HT-29 (cell line): ENCODE data around the gene DHX9. TPM values are rescaled to one million over a fixed set of nuclear protein-coding genes. Genes with fewer than 3 reads are reported as not detected.

Experiments
- DNase-seq: peaks from one replicate; pipeline ENCODE4 v3.0.0-alpha.2; 2015; ENCODE audit warnings: low spot score
- total RNA-seq: library from RNA; depleted of rRNA; stranded (reverse); fragments of >200 nt; shearing (Covaris generic); gene quantifications from 2 replicates; pipeline ENCODE4 v1.2.3, GENCODE V29; 2014

Gene DHX9
- total RNA-seq, 1 experiment from 2014 or later = 115 TPM

DNA sequence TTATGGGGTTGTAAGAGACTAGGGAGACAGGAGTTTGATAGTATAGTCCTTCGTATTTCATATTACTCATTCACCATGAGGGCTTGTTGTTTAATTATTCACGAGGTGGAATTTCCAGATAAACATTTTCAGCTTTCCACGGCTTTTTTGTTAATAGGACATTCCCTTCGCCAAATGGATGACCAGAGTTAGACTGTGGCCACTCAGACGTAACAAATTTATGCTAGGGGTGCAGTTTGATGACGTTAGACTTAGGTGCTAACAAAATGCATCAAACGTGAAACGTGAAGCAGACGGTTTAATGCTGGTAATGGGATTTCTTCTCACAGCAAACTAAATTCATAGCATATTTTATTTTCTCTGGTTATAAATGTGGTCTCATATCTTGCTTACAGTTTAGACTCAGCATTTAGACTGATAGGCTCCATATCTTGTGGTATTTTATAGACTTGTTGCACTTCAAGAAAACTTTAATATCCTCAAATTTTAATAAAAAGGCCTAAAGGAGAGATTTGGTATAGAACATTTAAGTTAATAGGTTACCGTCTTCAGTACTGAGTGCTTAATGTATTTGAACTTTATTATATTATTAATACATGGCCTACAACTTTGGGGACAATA, 2.3 kb downstream of the DHX9 start:
- peak; percentile 44 for DNase-seq

DNA sequence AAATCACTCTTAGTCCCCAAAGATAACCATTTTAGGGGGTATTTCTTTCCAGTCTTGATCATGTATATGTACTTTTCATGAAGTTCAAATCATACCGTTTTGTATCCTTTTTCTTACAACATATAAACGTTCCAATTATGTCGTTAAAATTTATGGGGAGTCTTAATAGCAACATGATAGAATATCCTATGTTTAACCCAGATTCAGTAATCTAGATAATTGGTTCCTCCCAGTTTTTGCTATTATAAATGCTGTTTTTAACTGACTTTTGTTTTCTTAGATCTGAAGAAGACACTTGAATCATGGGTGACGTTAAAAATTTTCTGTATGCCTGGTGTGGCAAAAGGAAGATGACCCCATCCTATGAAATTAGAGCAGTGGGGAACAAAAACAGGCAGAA, 3.1 kb downstream of the DHX9 start:
- DNase-seq = no peak

DNA sequence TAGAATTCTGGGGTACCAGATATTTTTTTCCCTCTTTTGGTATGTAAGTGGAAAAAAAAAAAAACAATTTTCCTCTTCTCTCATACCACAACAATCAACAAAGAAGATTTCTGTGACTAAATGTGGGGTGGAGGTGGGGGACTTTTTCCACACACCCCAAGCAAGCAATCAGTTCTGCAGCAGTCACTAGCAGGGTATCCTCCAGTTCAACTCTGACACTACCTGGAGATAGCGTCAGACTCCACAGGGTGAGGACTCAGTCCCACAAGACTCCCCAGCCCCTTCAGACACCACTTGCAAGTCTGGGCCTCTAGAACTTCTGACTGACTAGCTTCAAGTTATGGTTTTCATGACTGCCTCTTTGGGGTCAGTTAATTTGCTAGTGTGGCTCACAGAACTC, 6.2 kb downstream of the DHX9 start:
- DNase-seq = no peak

DNA sequence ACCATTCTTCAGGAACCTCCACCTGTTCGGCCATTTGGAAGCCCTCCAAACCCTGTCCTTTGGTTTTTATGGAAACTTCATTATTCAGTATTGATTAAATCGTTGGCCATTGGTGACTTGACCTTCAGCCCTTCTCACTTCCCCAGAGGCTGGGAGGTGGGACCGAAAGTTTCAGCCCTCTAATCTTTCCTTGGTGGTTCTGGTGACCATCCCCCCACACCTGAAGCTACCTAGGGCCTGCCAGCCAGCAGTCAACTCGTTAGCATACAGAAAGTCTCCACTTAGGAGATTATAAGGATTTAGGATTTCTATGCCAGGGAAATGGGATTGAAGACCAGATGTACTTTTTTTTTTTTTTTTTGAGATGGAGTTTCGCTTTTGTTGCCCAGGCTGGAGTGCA, 6.7 kb downstream of the DHX9 start:
- DNase-seq = no peak

DNA sequence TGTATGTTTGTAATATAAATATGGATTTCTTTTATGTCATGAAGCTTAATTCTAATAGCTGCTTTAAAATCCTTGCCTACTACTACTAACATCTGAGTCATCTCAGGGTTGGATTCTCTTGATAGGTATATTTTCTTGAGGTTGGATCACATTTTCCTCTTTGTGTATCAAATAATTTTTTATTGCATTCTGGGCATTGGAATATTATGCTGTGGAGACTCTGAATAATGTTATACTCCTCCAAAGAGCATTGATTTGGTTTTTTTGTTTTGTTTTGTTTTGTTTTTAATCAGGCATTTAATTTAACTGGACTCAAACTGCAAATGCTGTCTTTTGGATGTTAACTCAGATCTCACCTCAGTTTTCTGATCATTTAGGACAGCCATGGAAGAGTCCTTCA, 8.0 kb downstream of the DHX9 start:
- no peak for DNase-seq

DNA sequence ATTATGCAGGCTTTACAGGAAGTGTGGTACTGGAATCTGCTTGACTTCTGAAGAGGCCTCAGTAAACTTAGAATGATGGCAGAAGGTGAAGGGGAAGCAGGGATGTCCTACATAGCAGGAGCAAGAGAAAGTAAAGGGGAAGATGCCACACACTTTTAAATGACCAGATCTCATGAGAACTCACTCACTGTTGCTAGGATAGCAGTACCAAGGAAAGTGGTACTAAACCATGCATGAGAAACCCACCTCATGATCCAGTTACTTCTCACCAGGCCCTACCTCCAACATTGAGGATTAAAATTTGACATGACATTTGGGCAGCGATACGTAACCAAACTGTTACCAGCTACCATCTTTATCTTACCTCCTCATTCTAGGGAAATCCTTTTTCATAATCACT, 9.6 kb downstream of the DHX9 start:
- no peak for DNase-seq

DNA sequence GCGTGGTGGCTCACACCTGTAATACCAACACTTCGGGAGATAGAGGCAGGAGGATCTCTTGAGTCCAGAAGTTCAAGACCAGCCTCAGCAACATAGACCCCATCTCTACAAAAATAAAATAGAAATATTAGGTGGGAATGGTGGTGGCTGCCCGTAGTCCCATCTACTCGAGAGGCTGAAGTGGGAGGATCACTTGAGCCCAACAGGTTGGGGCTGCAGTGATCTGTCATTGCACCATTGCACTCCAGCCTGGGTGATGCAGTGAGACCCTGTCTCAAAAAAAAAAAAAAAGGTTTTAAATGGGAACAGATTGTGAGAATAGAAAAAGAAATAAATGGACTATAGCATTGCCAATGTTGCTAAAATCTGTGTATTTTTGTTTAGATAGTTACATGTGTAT, 11.2 kb downstream of the DHX9 start:
- no peak for DNase-seq

DNA sequence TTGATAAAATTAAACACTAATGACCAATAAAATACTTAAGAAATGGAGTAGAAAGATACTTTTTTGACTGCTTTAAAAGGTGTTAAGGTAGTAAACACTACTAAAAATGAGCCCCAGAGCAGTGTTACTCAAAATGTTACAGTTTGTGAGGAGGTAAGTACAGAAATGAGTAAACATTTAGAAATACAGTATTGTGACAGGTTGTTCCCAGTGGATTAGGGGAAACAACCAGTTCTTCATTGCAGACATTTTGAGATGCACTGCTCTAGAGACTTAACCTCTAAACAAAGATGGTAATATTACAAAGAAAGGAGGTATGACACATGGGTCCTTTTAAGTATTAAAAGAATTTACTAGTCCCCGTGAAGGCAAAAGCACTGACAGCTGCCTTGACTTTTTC, 12.7 kb downstream of the DHX9 start:
- no peak for DNase-seq

DNA sequence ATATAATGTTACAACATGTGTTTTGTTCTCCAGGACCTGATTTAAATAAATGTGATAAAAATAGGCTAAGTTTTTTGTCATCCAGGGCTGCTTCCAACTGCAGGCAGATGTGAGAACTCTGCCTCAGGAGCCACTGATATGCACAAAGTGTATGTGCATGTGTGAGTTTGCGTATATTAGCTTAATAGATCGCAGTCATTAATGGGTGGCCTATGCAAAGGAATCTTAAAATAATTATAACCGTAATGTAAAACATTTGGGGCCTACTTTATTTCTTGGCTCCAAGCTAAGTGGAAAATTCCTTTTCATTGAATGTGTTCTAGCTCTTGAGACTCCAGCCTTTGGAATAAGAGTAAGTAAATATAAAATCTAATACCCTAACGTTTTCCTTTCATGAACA, 16.8 kb downstream of the DHX9 start:
- DNase-seq = no peak

DNA sequence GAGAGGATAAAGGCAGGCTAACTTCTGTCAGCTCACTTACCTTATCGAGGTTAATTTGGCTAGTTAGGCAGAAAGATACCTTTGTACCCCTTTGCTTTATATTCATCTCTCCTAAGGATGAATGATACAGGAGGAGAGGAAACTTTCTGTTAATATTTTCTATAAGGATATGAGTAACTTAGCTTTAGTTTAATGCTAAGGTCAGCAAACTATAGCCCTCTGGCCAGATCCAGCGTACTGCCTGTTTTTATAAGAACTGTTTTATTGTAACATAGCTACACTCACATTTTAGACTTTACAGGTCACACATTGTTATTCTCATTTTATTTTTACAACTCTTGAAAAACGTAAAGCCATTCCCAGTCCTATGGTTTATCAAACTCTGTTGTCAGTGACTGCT, 18.1 kb downstream of the DHX9 start:
- DNase-seq = no peak

DNA sequence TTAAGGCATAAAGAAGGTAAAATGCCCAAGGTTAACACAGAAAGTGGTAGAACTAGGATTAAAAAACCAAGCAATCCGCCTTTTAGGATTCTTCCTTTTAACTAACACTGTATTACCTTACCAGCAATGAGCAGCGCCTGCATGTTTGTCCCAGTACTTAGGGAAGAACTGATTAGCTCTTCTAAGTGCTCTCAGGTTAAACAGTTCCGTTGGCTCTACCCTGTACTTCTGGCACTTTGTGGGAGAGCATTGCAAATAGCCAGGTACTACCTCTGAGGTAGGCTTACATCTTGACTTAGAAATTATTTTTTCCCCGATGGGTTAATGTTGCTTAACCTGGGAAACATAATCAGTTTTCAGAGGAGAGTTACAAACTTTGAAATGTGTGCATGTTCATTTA, 21.5 kb downstream of the DHX9 start:
- no peak for DNase-seq

DNA sequence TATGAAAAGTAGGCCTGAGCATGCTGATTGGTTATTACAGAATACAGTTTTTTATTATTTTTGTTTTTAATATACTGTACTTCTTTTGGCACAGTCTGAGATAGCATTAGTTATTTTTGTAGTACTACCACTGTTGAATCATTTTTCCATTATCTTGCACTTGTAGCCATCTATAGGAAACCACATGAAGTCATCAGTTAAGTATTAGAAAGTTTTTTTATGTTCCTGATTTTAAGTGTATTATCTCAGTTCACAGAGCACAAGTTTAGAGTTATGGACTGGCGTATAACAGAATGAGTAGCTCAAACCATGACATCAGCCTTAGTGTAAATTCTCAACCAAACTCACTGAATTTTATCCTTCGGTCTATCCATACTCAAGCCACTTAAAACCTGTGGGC, 22.8 kb downstream of the DHX9 start:
- DNase-seq = no peak

DNA sequence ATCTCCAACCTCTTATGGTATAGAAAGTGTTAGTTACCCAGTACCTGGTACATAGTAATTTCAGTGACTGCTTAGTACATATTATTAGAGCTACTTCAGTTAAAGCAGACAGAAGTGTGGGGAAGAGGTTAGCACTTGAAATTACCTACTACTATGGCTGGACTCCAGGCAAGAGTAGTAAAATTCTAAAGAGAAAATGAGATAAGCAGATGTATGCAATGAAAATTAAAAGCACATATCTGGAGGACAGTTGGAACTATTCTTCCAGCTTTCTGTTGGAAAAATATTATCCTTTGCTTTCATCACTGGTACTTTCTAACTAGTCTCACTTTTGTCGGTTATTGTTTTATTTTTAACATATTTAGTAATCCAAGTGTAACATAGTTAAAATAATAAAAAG, 23.7 kb downstream of the DHX9 start:
- no peak for DNase-seq

DNA sequence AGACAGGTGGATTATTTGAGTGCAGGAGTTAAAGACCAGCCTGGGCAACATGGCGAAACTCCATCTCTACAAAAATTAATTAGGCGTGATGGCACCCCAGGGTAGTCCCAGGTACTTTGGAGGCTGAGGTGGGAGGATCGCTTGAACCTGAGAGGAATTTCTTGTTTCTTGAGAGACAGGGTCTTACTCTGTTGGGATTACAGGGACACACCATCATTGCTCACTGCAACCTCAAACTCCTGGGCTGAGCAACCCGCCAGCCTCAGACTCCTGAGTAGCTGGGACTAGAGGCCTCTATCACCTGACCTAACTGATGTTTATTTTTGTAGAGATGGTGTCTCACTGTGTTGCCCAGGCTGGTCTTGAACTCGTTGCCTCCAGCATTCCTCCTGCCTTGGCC, 24.8 kb downstream of the DHX9 start:
- DNase-seq = no peak

DNA sequence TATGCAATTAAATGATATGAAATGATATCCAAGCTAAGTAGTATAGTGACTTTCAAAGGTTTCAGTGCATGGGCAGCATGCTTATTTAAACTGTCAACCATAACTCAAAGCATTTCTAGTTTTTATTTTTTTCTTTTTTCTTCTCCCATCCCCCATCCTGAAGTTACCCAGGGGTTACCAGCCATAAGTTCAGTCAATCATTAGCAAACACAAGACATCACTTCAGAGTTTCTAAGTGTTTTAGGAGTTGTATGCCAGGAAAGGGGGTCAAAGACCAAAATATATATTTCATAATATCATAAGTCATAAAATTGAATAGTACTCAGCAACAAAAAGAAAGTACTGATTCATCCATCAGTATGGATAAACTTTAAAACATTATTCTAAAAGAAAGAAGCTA, 28.7 kb downstream of the DHX9 start:
- no peak for DNase-seq

DNA sequence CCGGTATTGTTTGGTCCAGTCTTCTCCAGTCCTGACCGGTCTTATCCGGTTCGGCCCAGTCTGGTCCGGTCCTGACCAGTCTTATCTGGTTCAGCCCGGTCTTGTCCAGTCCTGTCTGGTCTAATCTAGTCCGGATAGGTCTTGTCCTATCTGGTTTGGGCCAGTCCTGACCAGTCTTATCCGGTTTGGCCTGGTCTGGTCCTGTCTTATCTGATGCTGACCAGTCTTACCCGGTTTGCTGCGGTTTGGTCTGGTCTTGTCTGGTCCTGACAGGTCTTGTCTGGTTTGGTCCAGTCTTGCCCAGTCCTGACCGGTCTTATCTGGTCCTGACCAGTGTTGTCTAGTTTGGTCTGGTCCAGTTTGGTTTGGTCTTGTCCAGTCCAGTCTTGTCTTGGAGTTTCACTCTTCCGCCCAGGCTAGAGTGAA, 30.1 kb downstream of the DHX9 start:
- no peak for DNase-seq

DNA sequence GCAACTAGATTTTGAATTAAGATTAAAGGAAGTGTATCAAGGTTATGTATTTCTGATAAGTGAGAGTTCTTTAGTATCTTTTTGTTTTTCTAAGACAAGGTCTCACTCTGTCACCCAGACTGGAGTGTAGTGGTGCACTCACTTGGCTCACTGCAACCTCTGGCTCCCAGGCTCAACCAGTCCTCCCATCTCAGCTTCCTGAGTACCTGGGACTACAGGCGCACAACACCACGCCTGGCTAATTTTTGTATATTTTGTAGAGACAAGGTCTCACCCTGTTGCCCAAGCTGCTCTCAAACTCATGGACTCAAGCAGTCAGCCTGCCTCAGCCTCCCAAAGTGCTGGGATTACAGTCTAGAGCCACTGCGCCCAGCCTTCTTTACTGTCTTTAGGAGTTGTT, 33.7 kb downstream of the DHX9 start:
- DNase-seq = no peak

DNA sequence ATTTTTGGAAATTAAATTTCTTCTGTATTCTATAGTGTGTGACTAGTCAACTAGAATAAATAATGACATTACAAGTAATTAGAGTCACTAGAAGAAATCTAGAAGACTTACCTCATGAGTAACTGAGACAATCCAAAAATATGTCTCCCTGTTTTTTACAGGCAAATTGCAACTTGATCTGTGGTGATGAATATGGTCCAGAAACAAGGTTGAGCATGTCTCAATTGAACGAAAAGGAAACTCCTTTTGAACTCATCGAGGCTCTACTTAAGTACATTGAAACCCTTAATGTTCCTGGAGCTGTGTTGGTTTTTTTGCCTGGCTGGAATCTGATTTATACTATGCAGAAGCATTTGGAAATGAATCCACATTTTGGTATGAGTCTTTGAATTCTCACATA, 36.7 kb downstream of the DHX9 start:
- no peak for DNase-seq

DNA sequence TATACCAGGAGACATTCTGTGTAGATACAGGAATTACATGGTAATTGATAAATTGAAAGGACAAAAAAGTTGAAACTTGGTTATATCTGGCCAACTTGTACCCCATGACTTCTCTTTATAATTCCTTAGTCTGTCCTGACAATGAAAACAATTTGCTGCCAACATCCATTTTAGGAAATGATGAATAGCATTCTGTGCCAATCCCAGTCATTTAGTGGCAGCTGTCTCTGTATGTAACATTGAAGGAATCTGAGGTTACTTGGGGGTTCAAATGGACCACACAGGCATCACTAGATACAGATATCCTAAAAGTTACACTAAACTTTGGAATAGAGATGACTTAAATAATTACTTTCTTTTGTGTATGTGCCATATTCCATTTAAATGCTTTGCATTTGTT, 38.2 kb downstream of the DHX9 start:
- no peak for DNase-seq

DNA sequence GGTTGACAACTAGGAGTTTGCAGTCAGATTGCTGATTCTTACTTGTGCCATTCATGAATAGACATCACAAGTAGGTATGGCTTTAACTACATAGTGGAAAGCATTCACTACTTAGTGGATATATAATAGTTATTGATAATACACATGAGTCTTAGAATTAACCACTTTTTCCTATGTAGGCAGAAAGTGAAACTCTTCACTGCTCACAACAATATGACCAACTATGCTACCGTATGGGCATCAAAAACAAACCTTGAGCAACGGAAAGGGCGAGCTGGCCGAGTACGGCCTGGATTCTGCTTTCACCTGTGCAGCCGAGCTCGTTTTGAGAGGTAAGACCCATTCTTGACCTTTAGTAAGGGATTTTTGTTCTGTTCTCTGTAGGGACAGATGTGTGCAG, 38.7 kb downstream of the DHX9 start:
- DNase-seq = no peak

DNA sequence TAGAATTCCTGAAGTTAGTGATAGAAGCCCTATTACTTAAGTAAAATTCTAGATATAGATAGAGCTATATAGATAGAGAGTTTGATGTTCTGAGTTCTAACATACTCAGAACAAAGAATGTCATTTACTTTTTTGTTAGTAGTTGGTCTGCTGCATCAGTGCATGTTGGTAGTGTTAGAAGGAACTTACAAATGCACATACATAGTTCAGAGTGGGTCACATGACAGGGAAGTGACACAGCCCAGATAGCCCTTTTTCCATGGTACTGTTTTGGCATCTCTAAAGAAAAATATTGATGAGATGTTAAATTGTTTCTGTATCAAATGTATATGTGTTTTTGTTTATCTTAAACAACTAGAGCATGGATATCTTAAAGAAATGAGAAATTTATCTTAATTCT, 45.7 kb downstream of the DHX9 start:
- DNase-seq = no peak

DNA sequence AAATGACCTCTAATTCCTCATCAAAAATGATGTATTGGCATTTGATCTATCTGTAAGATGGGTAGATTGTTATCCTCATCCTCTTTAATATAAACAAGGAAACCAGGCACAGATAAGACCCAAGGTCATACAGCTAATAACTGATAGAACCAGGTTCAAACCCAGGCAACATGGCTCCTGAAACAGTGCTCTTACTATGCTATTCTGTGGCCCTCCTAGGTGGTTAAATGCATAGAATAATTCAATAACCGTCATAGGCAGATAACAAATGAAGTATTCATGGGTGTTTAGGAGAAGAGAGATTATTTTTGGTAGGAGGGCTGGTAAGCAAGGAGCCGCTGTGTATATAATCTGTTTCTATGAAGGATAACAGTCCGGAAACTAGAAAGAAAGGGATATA, 46.4 kb downstream of the DHX9 start:
- DNase-seq = no peak

DNA sequence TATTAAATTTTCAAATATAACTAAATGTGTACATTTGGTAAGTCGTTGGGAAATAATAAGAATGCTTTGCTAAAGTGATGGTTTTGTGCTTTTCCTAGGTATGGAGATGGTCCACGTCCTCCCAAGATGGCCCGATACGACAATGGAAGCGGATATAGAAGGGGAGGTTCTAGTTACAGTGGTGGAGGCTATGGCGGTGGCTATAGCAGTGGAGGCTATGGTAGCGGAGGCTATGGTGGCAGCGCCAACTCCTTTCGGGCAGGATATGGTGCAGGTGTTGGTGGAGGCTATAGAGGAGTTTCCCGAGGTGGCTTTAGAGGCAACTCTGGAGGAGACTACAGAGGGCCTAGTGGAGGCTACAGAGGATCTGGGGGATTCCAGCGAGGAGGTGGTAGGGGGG, 47.8 kb downstream of the DHX9 start:
- no peak for DNase-seq

DNA sequence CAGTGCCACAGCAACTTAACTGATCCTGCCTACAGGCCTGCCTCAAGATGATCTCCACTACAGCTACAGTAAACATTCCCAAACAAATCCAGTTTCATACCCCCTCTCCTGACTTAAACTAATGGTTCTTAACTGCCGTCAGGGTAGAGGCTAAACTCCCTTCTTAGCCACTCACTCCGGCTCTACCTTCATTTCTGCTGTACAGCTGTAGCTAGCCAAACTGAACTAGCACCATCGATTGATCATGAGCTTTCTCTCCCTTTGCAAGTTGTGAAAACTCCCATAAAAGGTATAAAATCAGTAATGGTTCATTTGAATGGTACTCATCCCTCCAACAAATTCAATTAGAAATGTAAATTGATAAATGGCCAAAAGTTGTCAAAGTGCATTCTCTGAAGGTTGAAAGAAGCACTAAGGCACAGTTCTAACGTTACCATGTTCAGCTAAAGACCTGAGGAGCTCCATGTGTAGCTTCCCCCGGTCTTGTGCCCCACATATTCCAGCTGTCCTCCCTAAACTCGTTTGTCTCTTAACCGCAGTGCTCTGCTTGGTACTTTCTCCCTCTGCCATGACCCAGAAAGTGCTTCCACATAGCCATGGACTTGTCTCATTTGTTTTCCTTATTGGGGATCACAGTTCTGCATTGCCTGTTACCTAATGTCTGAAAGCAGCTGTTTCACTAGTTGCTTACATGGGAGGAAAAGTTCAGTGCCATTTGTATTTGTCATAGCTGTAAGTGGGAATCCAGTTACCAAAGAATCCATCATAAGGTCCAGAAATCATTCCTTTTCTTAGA, 49.8 kb downstream of the DHX9 start:
- DNase-seq = no peak
